ENCODE data around the gene AQP6.

DNA sequence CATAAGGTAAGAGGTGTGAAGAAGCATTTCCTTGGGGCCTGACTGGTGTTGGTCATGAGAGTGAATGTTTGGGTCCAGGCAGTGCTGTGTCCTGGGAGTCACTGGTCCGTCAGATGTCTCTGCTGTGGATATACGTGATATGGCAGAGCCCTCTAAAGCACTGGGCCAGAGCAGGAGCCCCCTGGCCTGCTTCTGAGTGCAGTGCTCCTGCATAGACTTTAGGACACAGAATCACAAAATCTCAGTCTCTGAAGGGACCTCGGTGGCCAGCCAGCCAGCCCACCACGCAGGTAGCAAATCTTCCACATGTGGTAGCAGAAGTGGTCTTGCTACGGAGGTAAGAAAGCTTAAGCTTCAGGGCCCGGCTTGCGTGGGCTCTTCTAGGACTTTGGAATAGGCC lies 40.7 kb upstream of the AQP6 start:
- TF ChIP-seq POLR2A (IDR thresholded peaks at IDR 0.05) (no peak), EP300 (IDR thresholded peaks at IDR 0.05) (no peak)
- TF ChIP-seq, protein P1, sequence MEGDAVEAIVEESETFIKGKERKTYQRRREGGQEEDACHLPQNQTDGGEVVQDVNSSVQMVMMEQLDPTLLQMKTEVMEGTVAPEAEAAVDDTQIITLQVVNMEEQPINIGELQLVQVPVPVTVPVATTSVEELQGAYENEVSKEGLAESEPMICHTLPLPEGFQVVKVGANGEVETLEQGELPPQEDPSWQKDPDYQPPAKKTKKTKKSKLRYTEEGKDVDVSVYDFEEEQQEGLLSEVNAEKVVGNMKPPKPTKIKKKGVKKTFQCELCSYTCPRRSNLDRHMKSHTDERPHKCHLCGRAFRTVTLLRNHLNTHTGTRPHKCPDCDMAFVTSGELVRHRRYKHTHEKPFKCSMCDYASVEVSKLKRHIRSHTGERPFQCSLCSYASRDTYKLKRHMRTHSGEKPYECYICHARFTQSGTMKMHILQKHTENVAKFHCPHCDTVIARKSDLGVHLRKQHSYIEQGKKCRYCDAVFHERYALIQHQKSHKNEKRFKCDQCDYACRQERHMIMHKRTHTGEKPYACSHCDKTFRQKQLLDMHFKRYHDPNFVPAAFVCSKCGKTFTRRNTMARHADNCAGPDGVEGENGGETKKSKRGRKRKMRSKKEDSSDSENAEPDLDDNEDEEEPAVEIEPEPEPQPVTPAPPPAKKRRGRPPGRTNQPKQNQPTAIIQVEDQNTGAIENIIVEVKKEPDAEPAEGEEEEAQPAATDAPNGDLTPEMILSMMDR (IDR thresholded peaks at IDR 0.05): no peak

Measured in stomach (tissue), 4 donors.